Peyer's patch (tissue), 4 donors: Measurements from ENCODE around the gene TPD52L2.

Experiments used
- POLR2A ChIP-seq, 2 donors: fragments of 450-650 bp; IDR thresholded peaks; one replicate each; pipeline ENCODE4 v1.5.1; 2017; ENCODE audit warnings: antibody characterized with exemption in 2 of 2, mild to moderate bottlenecking in 2 of 2, moderate library complexity in 2 of 2
- TF ChIP-seq, protein P1 (sequence below), 6 experiments: fragments of 450-650 bp in 4 of 6; fragments of 200-600 bp in 2 of 6; sonication (generic) in 1 of 6; IDR thresholded peaks; one replicate each; pipeline ENCODE4 v1.5.1; 2017 to 2019; ENCODE audit warnings: antibody characterized with exemption in 6 of 6, mild to moderate bottlenecking in 3 of 6, moderate library complexity in 1 of 6

DNA sequence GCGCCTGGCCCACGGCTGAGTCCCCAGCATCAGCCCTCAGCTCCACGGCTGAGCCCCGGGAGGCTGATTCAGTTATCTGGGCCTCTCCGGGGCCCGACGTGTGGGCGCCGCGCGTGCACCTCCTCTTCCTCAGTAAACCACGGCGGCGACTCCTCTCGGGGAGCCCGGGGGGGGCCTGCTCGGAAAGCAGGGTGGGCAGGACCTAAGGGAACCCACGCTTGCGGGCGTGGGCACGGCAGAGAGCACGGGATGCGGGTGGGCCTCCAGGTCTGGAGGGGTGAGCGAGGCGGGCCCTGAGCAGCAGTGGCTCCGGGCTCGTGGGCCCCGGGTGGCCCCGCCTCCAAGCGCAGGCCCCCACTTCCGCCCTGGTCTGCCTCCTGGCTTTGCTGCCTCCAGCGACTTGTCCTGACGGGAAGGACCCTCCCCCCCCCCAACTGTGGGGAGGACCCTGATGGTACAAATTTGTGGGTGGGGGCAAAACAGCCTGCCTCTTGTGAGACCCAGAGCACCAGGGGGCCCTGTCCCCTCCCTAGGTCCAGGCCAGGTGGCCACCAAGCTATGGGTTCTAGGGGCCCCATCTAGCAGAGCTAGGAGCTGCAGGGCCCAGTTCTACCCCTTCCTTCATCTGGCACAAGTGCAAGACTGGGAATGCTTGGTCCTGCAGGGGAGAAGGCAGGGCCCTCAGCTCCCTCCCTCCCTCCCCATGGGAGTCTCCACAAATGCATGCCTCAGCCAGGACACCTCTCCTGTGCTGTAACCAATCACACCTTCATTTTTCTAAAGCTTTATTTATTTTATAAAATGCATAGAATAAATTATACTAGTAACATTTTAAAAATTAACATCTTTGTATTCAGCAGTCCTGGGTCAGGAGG is 74.2 kb downstream of the TPD52L2 start:
- TF ChIP-seq, protein P1, sequence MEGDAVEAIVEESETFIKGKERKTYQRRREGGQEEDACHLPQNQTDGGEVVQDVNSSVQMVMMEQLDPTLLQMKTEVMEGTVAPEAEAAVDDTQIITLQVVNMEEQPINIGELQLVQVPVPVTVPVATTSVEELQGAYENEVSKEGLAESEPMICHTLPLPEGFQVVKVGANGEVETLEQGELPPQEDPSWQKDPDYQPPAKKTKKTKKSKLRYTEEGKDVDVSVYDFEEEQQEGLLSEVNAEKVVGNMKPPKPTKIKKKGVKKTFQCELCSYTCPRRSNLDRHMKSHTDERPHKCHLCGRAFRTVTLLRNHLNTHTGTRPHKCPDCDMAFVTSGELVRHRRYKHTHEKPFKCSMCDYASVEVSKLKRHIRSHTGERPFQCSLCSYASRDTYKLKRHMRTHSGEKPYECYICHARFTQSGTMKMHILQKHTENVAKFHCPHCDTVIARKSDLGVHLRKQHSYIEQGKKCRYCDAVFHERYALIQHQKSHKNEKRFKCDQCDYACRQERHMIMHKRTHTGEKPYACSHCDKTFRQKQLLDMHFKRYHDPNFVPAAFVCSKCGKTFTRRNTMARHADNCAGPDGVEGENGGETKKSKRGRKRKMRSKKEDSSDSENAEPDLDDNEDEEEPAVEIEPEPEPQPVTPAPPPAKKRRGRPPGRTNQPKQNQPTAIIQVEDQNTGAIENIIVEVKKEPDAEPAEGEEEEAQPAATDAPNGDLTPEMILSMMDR (IDR thresholded peaks at IDR 0.05) = no peak
- no peak for TF ChIP-seq POLR2A (IDR thresholded peaks at IDR 0.05)
